Stromal cell of bone marrow (primary cell): Measurements from ENCODE around the gene FSHR.

Experiments used
- DNase-seq: peaks from one replicate; pipeline ENCODE4 v3.0.0-alpha.2; 2012; ENCODE audit warnings: low read depth

FSHR gene, protein sequence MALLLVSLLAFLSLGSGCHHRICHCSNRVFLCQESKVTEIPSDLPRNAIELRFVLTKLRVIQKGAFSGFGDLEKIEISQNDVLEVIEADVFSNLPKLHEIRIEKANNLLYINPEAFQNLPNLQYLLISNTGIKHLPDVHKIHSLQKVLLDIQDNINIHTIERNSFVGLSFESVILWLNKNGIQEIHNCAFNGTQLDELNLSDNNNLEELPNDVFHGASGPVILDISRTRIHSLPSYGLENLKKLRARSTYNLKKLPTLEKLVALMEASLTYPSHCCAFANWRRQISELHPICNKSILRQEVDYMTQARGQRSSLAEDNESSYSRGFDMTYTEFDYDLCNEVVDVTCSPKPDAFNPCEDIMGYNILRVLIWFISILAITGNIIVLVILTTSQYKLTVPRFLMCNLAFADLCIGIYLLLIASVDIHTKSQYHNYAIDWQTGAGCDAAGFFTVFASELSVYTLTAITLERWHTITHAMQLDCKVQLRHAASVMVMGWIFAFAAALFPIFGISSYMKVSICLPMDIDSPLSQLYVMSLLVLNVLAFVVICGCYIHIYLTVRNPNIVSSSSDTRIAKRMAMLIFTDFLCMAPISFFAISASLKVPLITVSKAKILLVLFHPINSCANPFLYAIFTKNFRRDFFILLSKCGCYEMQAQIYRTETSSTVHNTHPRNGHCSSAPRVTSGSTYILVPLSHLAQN

DNA sequence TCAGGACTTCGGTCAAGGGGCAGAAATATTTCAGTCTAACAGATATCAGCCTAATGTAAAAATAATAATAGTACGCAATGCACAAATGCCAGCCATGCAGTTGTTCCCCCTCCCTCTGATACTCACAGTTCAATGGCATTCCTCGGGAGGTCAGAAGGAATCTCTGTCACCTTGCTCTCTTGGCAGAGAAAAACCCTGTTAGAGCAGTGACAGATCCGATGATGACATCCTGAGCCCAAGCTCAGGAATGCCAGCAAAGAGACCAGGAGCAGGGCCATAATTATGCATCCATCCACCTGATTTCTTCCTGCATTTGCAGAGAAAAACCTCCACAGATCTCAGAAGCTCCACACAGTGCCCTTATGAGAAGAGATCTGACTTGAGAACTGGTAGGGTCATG lies at the start of gene FSHR:
Gene FSHR (minus strand): TSS at position 376 of the 400 bp plus-strand sequence. CDS start 98 bp downstream, at position 278.
- DNase-seq: no peak

DNA sequence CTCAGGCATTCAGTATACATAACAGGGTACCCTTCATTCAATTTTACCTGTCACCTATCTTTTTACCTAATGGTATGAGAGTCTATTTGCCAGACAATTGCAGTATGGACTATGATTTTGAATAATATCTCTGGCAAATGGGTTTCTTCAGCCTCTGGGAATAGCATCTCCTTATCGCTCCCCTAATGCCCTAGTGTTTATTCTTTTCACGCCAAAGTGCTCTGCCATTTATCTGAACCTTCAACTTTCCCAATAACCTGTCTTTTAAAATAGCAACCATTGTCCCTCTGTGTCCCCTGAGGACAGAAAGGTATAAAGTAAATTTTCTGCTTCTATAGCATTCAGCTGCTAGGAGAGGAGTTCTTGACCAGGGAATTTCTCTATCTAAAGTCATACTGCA lies 45.0 kb upstream of the FSHR start:
- DNase-seq: no peak

DNA sequence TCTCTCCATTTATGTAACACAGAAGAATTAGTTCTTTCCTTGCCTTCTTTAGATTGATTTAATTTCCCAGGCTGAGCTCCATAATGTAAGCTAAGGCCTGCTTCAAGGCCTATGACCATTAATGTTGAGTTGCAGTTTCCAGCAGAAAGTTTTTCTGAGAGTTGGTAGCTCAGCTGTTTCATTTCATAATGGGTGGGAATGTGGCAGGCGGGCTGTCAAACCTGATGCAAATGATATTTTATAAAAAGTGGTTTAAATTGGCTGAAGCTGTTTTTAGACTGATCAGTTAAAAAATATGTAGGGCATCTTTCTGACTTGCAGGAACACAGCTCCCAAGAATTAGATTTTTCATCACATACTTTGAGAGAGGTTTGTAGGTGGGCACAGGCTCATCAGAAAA lies 40.4 kb upstream of the FSHR start:
- DNase-seq: no peak

DNA sequence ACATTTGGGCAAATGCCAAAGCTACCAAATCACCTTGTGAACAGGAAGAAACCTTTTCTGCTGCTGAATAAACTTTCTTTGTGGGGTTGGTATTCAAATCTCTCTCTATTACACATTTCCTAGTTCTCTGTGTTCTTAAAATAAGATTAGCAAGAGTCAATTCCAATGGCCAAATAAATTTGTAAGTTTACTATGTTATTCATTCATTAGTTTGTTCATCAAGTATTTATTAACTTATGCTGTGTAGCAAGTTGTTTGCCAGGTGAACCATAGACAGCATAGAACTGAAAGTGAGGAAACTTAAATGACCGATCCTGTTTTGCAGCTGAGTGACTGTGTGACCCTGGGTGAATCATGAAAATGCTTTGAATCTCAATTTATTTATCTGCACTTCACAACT lies 37.7 kb upstream of the FSHR start:
- no peak for DNase-seq

DNA sequence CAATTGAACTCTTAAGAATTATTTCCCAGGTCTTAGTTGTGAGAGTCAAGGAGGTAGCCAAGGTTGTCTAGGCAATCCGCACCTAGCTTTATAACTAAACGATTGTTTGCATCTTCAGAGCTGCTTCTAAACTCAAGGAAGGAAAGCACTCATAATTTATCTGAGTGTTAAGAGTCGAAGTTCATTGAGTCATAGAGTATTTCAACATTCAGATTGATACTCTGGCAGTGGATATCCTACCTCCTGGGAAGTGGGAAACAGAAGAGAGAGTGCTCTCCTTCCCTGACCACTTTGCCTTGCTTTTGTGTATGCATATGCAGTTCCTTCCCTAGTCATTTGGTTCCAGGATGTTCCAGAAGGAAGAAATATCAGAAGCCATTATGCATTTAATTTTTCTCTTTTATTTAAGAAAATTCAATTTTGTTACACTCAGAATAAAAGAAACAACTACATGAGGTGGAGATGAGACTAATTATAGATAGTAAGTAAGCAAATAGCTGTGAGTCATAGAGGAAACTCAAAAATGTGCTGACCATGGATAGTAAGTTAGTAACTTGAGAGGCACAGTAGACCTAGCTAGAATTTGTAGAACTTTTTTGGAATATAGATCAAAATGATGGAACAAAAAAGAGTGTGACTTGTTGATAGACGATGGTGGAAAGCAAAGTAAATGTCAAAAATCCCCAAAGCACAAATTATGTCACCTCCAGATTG lies 35.4 kb upstream of the FSHR start:
- DNase-seq: no peak

DNA sequence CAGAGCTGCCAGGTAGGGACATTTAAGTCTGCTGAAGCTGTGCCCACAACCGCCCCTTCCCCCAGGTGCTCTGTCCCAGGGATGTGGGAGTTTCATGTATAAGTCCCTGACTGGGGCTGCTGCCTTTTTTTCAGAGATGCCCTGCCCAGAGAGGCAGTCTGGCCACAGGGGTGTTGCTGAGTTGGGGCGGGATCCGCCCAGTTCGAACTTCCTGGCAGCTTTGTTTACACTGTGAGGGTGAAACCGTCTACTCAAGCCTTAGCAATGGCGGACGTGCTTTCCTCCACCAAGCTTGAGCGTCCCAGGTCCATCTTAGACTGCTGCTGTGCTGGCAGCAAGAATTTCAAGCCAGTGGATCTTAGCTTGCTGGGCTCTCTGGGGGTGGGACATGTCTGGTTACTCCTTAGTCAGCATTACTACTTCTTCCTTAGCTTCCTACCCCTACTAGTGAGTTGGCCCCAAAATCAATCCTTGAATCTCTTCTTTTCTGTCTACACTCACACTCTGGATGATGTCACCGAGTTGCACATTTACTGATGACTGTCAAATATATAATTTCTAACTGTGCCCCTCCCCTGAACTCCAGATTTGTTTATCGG lies 31.8 kb upstream of the FSHR start:
- no peak for DNase-seq

DNA sequence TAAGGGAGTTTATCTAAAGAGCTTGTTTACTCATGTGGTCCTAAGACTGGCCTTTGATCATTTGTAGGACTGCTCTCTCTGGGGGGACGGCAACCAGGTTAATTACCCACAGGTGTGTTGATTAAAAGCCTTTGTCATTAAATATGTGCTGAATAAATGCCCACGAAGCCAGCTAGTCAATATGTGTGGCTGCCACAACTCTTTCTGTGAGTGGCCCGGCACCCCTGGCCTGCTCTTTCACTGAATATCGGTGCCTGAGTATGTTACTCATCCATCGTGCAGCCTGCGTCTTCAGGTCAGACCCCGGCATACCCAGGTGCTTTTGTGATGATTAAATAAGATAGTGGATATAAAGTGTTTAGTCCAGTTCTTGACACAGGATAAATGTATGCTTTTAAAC lies 24.3 kb upstream of the FSHR start:
- DNase-seq: no peak

DNA sequence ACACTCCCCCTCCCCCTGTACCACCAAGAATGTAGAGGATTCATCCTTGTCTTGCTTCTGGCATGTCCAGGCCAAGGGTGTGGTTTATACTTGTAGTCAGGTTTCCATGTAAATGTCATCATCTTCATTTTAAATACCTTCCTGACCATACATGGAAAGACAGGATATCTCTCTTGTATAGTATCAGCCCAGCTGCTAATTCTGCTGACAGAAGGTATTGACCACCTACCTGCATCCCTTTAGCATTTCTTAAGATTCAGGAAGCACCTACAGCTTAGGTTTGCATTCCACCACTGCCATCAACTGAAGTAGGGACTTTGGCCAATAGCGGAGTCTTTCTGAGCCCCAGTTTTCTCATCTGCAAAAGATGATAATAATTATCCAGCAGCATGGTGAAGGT lies 22.9 kb upstream of the FSHR start:
- DNase-seq: no peak

DNA sequence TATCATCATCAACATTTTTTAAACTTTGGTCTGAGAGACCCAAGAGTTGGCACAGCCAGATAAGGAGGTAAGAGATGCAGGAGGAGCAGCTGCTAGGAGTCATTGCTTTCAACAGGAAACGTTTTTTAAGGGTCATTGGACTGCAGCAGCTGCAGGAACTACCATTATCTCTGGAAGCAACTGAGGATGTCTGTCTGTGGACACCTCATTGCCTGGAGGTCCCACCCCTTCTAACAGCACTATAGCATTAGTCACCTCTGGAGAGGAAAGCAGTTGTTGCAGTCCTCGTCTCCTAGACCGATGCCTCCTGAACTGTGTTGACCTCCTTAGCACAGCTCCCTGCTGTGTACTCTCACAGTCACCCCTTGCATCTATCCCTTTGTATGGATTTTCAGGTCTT lies 21.5 kb upstream of the FSHR start:
- no peak for DNase-seq

DNA sequence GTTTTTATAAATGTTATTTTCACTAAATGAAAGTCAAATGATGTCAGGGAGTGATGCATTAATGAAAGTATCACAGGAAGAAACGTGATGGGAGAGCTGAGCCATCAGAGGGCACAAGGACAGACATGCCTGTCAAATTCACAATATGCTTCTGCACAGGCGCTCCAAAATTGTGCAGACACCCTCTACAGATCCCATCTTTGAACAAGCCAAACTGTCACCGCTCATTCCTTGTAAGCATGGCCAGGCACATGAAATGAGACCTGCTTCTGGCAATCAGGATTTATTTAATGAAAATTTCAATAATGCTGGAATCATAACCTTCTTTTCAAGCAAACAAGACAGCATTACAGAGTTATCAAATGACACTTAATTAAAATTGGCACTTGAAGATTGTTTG lies 20.4 kb upstream of the FSHR start:
- DNase-seq: no peak

DNA sequence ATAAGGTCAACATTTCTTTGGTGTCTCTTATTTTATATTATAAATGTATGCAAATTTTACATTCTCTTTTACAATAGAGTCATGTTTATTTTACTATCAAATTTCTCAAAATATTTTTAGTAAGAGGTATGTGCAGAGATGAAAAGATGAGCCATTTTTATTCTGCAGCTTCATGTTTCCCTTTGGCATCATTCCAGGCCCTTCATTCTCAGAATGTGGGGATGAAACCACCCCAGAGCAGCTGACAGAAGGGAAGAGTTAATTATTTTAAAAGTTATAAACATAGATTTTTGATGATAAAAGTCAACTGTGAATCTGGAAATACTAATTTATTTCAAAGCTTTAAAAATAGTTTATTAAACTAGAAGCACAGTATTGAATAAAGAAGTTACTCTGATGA lies 12.8 kb upstream of the FSHR start:
- no peak for DNase-seq

DNA sequence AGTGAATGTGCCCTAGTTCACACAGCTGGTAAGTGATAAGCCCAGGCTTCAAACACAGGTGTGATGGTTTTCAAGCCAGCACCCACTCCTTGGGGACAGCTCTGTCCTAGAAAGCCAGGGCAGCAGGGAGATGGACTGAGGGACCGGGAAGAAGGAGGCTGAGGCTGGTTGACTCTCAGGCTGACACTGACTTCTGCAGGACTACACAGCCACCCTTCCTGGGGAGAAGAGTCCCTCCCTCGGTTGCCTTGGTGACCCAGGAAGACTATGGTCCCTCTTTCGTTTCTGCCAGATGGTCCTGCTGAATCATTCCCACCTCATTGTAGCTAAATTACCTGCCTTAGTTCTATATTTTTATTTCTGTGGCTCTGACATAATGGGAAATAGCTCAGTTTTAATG lies 11.3 kb upstream of the FSHR start:
- DNase-seq: no peak

DNA sequence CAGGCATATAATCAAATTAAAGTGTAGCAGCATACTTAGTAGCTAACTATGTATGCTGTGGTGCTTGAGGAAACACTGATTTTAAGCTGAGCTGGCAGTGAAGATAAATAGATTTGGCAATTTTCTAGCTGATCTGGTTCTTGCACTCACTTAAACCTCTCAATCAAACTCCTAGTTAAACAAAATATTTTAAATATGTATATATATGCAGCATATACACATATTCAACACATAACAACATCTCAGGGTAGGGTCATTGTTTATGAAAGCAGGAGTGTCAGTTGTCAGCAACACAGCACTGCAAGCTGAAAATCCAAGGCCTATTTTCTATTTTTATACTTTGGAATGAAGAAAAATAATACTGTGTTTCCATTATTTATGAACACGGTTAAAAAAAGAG lies 10.4 kb upstream of the FSHR start:
- no peak for DNase-seq

DNA sequence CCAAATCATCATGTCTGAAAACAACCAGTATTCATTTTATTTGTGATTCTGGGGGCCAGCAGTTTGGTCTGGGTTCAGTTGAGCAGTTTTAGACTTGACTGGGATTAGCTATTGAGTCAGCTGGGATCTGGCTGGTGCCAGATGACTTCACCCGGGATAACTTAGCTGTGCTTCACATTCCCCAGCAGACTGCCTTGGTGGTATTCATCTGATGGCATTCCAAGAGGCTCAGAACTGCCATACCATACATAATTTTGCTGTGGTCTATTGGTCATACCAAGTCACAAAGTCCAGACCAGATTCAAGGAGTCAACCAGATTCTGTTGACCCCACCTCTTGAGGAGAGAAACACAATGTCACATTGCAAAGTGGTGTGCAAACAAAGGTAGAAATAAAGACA lies 7.8 kb upstream of the FSHR start:
- DNase-seq: peak; percentile 41

DNA sequence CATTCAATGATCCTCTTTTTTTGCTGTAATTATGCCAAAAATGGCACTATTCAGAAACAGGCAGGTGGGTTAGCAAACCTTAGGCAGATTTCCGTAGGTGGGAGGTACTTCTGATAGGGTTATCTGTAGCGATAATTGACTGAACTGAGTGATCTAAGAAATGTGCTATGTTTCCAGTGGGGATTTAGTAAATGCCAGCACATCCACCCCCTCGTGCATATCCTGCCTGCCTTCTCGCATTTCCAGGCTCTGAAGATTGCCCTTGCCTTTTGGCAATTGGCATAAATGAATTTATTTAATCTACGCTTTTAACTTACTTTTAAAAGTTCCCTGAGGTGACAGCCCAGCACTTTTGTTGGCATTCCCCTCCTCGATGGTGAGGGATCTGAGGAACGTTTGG lies 576 bp upstream of the FSHR start:
- DNase-seq: no peak

DNA sequence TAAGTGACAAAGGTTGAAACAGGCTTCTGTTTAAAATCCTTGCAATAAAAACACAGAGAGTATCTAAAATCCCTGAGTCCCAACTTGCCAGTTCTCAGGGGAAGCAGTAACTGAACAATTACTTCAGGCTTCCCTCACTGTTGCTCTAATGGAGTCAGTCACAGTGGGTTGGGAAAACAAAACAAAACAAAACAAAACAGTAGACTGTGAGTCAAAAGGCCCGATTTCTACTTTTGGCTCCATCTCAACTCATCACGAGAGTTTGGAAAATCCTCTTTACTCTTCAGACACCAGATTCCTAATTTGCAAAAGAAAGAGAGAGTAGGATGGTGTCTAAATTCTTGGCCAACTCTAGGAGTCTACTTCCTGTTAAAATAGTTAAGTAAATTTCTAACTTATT lies 1.1 kb downstream of the FSHR start:
- DNase-seq: peak; percentile 33

DNA sequence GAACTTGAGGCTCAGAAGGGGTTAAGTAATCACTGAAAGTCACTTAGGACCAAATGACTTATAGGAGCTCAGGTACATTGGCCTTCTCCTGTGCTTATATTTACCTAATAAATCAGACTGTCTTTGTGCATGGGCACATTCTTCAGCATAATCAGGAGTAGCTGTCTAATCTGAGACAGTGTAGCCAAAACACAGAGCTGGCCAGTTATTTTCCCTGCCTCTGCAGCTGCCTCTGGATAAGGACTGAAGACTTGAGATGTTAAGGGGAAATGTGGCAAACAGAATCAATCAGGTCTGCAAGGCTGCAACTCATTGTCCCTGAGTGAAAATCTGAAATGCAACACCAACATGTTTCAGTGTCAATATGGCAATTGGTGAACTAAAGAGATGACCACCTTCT lies 1.5 kb downstream of the FSHR start:
- no peak for DNase-seq

DNA sequence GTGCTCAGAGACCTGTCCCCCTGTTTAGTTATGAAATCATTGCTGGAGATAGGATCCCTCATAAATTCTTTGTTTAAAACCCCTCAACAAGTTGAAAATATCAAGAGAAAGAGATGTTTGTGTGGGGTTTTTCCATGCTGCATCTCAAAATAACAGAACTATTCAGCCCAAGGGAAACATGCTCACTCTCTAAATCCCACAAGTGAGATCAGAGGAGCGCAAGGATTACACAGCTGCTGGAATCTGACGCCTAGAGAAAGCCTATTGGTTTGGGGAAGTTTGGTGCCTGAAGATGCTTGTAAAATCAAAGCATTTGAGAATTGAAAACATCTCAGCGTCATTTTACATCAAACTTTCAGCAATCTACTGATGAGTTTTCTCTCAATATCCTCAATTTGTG lies 7.9 kb downstream of the FSHR start:
- DNase-seq: no peak

DNA sequence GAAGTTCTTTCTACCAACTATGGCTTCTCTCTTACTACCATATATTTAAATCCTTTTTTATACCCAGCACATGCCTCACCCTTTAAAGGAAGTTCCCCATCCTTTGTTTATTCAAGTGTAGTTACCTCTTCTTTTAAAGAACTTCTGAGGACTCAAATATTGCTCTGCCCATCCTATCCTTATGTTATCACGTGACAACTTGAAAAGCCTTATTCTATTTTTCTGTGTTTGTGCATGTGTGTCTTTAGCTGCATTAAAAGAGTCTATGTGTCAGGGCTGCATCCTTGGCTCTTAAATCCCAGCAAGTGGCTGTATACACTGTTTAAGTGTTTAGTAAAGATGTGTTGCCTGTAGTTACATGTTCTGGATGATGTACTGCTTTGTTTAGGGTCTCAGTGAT lies 22.5 kb downstream of the FSHR start:
- no peak for DNase-seq

DNA sequence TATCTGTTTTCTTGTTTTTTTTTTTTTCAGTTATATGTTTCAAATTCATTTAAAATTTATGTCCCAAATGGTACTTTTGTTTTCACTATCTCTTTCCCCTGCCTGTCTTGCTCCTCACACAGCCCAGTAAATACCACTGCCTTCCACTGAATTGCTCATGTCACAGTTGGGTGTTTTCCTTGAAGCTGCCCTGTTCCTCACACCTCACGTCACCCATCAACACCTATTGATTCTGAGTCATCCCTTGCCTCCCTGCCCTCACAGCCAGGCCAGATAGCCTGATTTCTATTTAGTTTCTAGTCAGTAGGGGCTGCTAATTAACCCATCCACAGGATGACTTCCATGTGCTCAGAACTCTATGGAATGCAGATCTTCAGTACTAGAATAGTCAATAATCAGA lies 25.3 kb downstream of the FSHR start:
- no peak for DNase-seq

DNA sequence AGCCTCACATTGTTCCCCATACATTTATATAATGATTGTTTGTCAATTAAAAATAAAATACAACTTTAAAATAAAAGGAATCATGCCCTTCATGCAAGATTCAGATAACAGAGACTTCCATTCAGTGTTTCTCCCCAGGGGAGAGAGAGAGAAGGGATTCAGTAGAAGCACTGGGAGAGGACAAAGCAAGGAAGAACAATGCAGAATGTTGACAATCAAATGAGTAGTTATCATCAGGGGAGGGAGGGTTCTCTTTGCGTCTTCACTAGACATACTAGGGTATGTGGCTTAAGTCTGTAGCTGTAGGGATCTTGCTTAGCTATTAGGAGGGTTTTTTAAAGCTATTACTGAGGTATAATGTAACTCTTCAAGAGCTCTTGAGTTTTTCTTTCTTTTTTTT lies 30.7 kb downstream of the FSHR start:
- DNase-seq: no peak

DNA sequence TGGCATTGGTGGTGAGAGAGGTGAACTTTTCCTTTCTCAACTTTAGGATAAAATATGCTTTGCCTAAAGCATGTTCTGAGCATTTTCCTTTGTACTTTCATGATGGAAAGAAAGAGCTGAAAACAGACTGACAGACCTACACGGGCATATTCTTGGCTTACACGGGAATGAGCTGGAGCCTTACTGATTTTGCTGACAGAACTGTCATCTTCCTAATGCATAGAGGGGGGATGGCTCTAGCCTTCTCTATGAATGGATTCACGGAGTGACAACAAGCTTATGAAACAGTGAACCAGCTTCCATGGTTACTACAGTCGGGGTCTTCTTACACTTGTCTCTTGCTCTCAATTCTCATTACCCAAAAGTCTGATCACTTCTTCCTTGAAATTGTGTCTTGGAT lies 32.2 kb downstream of the FSHR start:
- DNase-seq: no peak

DNA sequence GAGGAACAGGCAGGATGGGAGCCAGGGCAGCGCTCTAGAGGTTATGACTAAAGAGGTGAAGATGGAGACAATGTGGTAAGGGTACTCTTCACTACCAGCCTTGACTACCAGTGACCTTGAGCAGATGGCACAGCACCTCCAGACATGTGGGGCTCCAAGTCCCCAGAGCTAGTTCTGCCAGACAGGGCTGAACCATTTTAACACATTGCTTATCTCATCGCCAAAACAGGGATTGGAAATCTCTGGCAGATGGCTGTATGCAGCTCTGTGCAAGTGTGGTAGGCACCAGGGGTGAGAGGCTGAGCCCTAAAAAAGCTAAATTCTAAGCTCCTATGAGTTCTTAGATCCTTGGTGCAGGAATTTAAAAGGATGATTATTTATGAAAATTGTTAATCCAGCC lies 41.3 kb downstream of the FSHR start:
- DNase-seq: no peak
